Cardiac fibroblast (primary cell): ENCODE data around the gene LRRC38.
A peak's percentile ranks its signal among the peaks of the same experiment; 100 is the strongest.

Source experiments
- DNase-seq, 2 donors: peaks; one replicate each; pipeline versions ENCODE4 v3.0.0 to v3.0.0-alpha.2; 2010; ENCODE audit warnings: low read depth in 2 of 2
- H3K4me3 ChIP-seq, 2 donors: replicated peaks in 1 of 2; 1 replicate in 1 of 2; 2 replicates in 1 of 2; pipeline ENCODE4 v1.5.1; 2011; ENCODE audit warnings: low read depth in 2 of 2, low read length in 2 of 2, mild to moderate bottlenecking in 2 of 2, moderate library complexity in 1 of 2
- CTCF ChIP-seq: IDR thresholded peaks from one replicate; pipeline ENCODE4 v1.5.1; 2011; ENCODE audit warnings: low read depth, mild to moderate bottlenecking, low read length, inconsistent platforms

Gene LRRC38

DNA sequence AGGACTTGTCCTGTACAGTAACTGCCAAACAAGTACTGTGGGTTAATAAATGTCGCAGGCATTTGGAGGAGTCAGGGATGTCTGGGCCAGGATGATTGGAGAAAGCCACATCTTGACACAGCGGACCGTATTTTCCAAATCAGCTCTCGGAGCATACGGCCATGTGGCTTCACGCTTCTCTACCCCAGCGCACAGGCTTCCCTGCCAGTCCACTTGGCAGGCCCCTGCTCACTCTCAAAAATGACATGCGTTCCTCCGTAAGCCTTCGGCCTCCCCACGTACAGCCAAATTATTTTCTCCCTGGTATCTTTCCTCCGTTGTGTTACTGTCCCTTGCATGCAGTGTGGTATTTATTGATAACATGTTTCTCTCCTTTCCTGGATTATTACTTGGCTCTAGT is 7.2 kb upstream of the LRRC38 start:
- no peak for TF ChIP-seq CTCF
- DNase-seq: no peak
- no peak overlapping the region for H3K4me3 ChIP-seq

- TF ChIP-seq CTCF: peak; percentile 50
- H3K4me3 ChIP-seq: no peak overlapping the region
- peak; percentile 12 to 37 for DNase-seq
Measured at GRCh38 chr1:13517193-13517812, 3.5 kb upstream of the LRRC38 start.

GRCh38 chr1:13516606-13517005 is 2.8 kb upstream of the LRRC38 start:
- no peak for DNase-seq
- H3K4me3 ChIP-seq: no peak overlapping the region
- TF ChIP-seq CTCF: no peak

DNA sequence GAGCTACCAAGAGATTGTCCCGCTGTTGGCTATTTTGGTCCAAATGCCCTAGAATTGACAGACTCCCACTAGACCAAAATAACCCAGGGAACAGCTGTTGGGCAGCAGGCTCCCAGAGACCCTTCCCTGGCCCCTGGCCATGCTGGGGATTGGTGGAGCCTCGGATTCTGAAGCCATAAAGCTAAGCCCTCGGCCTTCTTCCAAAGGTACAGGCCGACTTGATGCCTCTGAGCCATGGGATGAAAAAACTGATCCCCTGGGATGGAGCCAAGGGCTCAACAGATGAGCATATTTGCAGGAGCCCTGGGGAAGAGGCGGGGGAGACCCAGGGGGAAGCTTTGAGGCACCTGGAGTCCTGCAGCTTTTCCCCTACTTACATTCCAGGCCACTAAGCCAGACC is 1.0 kb upstream of the LRRC38 start:
- no peak for TF ChIP-seq CTCF
- no peak for DNase-seq
- H3K4me3 ChIP-seq: no peak overlapping the region

DNA sequence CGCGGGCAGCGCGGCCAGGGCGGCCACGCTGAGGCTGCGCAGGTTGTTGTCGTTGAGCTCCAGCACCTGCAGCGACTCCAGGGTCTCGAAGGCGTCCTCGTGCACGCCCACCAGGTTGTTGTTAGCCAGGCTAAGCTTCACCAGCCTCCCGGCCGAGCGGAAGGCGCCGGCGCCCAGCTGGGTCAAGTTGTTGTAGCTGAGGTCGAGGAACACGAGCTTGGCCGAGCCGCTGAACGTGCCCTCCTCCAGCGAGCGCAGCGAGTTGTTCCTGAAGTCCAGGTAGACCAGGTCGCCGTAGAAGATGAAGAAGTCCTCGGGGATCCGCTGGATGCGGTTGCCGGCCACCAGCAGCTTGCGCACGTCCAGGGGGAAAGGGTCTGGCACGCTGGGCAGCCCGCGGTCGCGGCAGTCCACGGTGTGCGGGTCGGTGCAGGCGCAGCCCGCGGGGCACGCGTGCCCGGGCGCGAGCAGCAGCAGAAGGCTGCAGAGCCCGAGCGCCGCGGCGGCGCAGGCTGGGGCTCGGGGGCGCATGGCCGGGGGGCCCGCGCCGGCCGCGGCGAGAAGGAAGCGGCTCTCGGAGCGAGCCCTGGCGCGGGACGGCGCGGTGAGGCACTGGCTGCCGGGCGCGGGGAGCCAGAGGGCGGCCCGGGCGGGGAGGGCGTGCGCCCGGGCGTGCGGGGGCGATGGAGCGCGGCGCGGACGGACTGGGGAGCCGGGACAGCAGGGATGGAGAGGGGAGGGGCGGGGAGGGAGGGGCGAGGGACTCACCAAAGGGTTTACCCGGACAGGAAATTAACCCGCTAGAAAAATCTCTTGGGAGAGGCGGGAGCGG is 524 bp downstream of the LRRC38 start:
- TF ChIP-seq CTCF: no peak
- DNase-seq: peak in 1 of 2 donors; percentile 25
- peak overlapping the region in 1 of 2 donors; percentile 48 for H3K4me3 ChIP-seq

DNA sequence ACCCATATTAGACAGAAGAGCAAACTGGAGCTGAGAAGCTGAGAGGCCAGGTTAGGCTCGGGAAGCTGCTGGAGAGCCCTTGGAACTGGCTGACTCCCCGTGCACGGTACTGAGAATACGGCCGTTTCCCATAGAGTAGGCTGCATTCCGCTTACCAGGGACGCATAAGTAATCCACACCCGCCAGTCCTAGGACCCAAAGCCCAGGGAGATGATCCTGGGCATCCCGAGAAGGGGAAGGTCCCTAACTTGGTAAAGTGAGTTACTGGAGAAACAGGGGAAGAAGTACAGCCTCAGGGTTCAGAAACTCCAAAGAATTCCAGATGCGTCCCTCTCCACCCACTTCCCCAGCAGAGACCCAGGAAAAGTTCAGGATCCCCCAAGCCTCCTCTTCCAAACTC is 1.3 kb downstream of the LRRC38 start:
- H3K4me3 ChIP-seq: peak overlapping the region in 1 of 2 donors; percentile 48
- no peak for TF ChIP-seq CTCF
- DNase-seq: peak in 1 of 2 donors; percentile 26

DNA sequence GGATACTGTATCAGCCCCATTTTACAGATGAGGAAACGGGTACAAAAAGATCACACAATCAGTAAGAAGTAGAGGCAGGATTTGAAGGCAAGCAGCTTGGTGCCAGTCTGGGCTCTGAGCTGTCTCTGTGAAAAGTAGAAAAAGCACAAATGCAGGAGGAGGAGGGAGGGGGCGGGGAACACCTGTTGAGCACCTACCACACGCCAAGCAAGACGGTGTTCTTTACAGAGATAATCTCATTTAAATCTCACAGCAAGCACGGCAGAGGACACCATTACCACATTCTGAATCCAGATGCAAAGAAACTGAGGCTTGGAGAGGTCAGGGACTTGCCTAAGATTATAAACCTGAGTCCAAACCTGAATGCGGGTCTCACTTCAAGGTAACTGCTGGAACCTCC is 3.3 kb downstream of the LRRC38 start:
- H3K4me3 ChIP-seq: no peak overlapping the region
- no peak for DNase-seq
- no peak for TF ChIP-seq CTCF
